Measurements from ENCODE around the gene ERC2.
A peak's percentile ranks its signal among the peaks of the same experiment; 100 is the strongest.

ERC2 gene

GRCh38 chr3:56366641-56367162 lies 101.6 kb downstream of the ERC2 start:
- no peak for DNase-seq (ENCODE audit: low spot score)

GRCh38 chr3:56365905-56366640 lies 102.2 kb downstream of the ERC2 start:
- DNase-seq (ENCODE audit: low spot score): no peak

- no peak for DNase-seq (ENCODE audit: low spot score)
These were observed 103.6 kb downstream of the ERC2 start for GRCh38 chr3:56364665-56365064.

GRCh38 chr3:56363720-56364119 lies 104.5 kb downstream of the ERC2 start:
- DNase-seq (ENCODE audit: low spot score): no peak

GRCh38 chr3:56361731-56362130 lies 106.5 kb downstream of the ERC2 start:
- DNase-seq (ENCODE audit: low spot score): no peak

GRCh38 chr3:56357266-56357665 lies 111.0 kb downstream of the ERC2 start:
- no peak for DNase-seq (ENCODE audit: low spot score)

- DNase-seq (ENCODE audit: low spot score): no peak
These were observed 111.5 kb downstream of the ERC2 start for GRCh38 chr3:56356808-56357207.

GRCh38 chr3:56355570-56356185 lies 112.6 kb downstream of the ERC2 start:
- DNase-seq (ENCODE audit: low spot score): no peak

GRCh38 chr3:56351537-56351936 lies 116.7 kb downstream of the ERC2 start:
- no peak for DNase-seq (ENCODE audit: low spot score)

- peak; percentile 72 for DNase-seq (ENCODE audit: low spot score)
These were observed 120.9 kb downstream of the ERC2 start for GRCh38 chr3:56347219-56347871.

- no peak for DNase-seq (ENCODE audit: low spot score)
These were observed 125.8 kb downstream of the ERC2 start for GRCh38 chr3:56342475-56342874.

GRCh38 chr3:56339671-56340070 lies 128.6 kb downstream of the ERC2 start:
- no peak for DNase-seq (ENCODE audit: low spot score)

GRCh38 chr3:56339244-56339643 lies 129.0 kb downstream of the ERC2 start:
- DNase-seq (ENCODE audit: low spot score): no peak

- DNase-seq (ENCODE audit: low spot score): no peak
These were observed 132.2 kb downstream of the ERC2 start for GRCh38 chr3:56336023-56336422.

- DNase-seq (ENCODE audit: low spot score): no peak
These were observed 143.8 kb downstream of the ERC2 start for GRCh38 chr3:56324473-56324872.

- DNase-seq (ENCODE audit: low spot score): no peak
These were observed 144.3 kb downstream of the ERC2 start for GRCh38 chr3:56323986-56324420.

GRCh38 chr3:56322862-56323261 lies 145.4 kb downstream of the ERC2 start:
- no peak for DNase-seq (ENCODE audit: low spot score)

GRCh38 chr3:56321892-56322291 lies 146.4 kb downstream of the ERC2 start:
- no peak for DNase-seq (ENCODE audit: low spot score)

GRCh38 chr3:56321383-56321782 lies 146.9 kb downstream of the ERC2 start:
- DNase-seq (ENCODE audit: low spot score): no peak

GRCh38 chr3:56320883-56321282 lies 147.4 kb downstream of the ERC2 start:
- no peak for DNase-seq (ENCODE audit: low spot score)

- no peak for DNase-seq (ENCODE audit: low spot score)
These were observed 149.4 kb downstream of the ERC2 start for GRCh38 chr3:56318891-56319290.

GRCh38 chr3:56316944-56317343 lies 151.3 kb downstream of the ERC2 start:
- DNase-seq (ENCODE audit: low spot score): no peak

- DNase-seq (ENCODE audit: low spot score): no peak
These were observed 153.4 kb downstream of the ERC2 start for GRCh38 chr3:56314842-56315241.

Data from ecto neural progenitor cell (in vitro differentiated cells).